ENCODE results near the gene SYN1. TPM values are rescaled to one million over a fixed set of nuclear protein-coding genes. Genes with fewer than 3 reads are reported as not detected.

Gene SYN1
- total RNA-seq, 2 donors from 2014 or later = 6.4 to 7.0 TPM

GRCh38 chrX:47597222-47597621, 22.4 kb downstream of the SYN1 start:
- Histone ChIP-seq H3K27ac (no peak overlapping the region), H3K36me3 (no peaks in the 10 kb centered on the region), H3K27me3 (no peaks in the 10 kb centered on the region), H3K4me3 (no peak overlapping the region), H3K9me3 (peaks cover 12 to 45% of the 10 kb centered on the region in 2 donors), H3K4me1 (no peaks in the 10 kb centered on the region)
- TF ChIP-seq CTCF (IDR thresholded peaks at IDR 0.05) = no peak
- DNase-seq (ENCODE audit: low spot score) = no peak

- H3K9me3 ChIP-seq = peaks cover 10 to 45% of the 10 kb centered on the region in 2 donors
- TF ChIP-seq CTCF (IDR thresholded peaks at IDR 0.05) = no peak
Measured at GRCh38 chrX:47596256-47596655, 23.4 kb downstream of the SYN1 start.

GRCh38 chrX:47595716-47596251, 23.9 kb downstream of the SYN1 start:
- Histone ChIP-seq H3K4me1 (no peaks in the 10 kb centered on the region), H3K27me3 (no peaks in the 10 kb centered on the region), H3K27ac (peak overlapping the region; percentile 24 to 33), H3K36me3 (no peaks in the 10 kb centered on the region), H3K4me3 (no peak overlapping the region), H3K9me3 (peaks cover 8 to 42% of the 10 kb centered on the region in 2 donors)
- TF ChIP-seq CTCF (IDR thresholded peaks at IDR 0.05) = no peak
- no peak for DNase-seq (ENCODE audit: low spot score)

More at GRCh38 chrX:47596256-47596655, 23.4 kb downstream of the SYN1 start:
- no peaks in the 10 kb centered on the region for H3K36me3 ChIP-seq
- no peak overlapping the region for H3K4me3 ChIP-seq
- H3K4me1 ChIP-seq = no peaks in the 10 kb centered on the region
- H3K27ac ChIP-seq = peak overlapping the region in 1 of 2 donors; percentile 33
- no peaks in the 10 kb centered on the region for H3K27me3 ChIP-seq
- DNase-seq (ENCODE audit: low spot score) = no peak

- Histone ChIP-seq H3K4me1 (no peaks in the 10 kb centered on the region), H3K27ac (no peak overlapping the region), H3K36me3 (no peaks in the 10 kb centered on the region), H3K4me3 (no peak overlapping the region), H3K27me3 (no peaks in the 10 kb centered on the region), H3K9me3 (peaks cover 0 to 24% of the 10 kb centered on the region in 2 donors)
- TF ChIP-seq CTCF (IDR thresholded peaks at IDR 0.05) = no peak
- DNase-seq (ENCODE audit: low spot score) = no peak
Measured at GRCh38 chrX:47593522-47593921, 26.1 kb downstream of the SYN1 start.

- Histone ChIP-seq H3K27me3 (no peaks in the 10 kb centered on the region), H3K27ac (no peak overlapping the region), H3K36me3 (no peaks in the 10 kb centered on the region), H3K4me1 (no peaks in the 10 kb centered on the region), H3K9me3 (peaks cover 0 to 1% of the 10 kb centered on the region in 2 donors), H3K4me3 (no peak overlapping the region)
- no peak for DNase-seq (ENCODE audit: low spot score)
- TF ChIP-seq CTCF (IDR thresholded peaks at IDR 0.05) = no peak
Measured at GRCh38 chrX:47590984-47591383, 28.7 kb downstream of the SYN1 start.

Measured in right atrium auricular region (tissue), 2 donors.